Measurements from ENCODE around the gene IRX2. TPM values are rescaled to one million over a fixed set of nuclear protein-coding genes. Genes with fewer than 3 reads are reported as not detected.

The IRX2 gene
- total and polyA plus RNA-seq, 10 of the 15 experiments (the other 5 are each of a cell fraction or from before 2014, with no cell fraction given): not detected

DNA sequence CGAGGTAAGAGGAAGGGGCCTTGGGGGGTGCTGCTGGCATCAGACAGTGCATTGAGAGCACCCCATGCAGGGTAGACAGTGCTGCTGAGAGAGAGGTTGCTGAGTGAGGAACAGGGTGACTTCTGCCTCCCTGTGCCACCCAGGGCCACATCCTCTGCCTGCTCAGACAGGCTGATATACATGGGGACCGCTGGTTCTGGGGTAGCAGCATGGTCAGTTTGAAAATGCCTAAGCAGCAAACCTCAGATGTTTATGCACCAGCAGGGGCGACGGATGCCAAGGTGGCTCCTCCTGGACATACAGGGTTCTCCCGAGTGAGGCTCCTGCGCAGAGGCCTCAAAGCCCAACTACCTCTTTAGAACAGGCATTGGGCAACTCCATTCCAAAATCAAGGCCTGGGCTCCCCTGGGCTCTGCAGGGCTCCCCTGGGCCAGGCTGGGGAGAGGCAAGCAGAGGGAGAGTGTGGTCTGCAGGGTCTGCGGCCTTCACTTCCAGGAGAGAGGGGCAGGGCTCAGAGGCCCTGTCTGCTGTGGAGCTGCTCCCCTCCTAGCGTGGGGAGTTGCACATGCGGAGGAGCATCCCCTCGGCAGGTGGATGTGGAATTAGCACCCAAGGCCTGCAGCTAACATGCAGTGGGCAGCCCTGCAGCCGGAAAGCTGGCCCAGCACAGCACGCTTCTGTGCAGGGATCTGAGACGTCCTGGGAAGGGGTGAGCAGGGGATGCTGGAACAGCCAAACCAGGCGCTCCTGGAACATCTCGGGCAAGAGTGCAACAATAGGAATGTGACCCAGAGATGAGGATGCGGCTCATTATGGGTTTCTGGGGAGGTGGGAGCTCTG, 46.5 kb downstream of the IRX2 start (continued):
- TF ChIP-seq, protein P1, sequence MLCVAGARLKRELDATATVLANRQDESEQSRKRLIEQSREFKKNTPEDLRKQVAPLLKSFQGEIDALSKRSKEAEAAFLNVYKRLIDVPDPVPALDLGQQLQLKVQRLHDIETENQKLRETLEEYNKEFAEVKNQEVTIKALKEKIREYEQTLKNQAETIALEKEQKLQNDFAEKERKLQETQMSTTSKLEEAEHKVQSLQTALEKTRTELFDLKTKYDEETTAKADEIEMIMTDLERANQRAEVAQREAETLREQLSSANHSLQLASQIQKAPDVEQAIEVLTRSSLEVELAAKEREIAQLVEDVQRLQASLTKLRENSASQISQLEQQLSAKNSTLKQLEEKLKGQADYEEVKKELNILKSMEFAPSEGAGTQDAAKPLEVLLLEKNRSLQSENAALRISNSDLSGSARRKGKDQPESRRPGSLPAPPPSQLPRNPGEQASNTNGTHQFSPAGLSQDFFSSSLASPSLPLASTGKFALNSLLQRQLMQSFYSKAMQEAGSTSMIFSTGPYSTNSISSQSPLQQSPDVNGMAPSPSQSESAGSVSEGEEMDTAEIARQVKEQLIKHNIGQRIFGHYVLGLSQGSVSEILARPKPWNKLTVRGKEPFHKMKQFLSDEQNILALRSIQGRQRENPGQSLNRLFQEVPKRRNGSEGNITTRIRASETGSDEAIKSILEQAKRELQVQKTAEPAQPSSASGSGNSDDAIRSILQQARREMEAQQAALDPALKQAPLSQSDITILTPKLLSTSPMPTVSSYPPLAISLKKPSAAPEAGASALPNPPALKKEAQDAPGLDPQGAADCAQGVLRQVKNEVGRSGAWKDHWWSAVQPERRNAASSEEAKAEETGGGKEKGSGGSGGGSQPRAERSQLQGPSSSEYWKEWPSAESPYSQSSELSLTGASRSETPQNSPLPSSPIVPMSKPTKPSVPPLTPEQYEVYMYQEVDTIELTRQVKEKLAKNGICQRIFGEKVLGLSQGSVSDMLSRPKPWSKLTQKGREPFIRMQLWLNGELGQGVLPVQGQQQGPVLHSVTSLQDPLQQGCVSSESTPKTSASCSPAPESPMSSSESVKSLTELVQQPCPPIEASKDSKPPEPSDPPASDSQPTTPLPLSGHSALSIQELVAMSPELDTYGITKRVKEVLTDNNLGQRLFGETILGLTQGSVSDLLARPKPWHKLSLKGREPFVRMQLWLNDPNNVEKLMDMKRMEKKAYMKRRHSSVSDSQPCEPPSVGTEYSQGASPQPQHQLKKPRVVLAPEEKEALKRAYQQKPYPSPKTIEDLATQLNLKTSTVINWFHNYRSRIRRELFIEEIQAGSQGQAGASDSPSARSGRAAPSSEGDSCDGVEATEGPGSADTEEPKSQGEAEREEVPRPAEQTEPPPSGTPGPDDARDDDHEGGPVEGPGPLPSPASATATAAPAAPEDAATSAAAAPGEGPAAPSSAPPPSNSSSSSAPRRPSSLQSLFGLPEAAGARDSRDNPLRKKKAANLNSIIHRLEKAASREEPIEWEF (IDR thresholded peaks at IDR 0.05; ENCODE audit: insufficient replicate concordance, low read depth, low read length): no peak
- TF ChIP-seq, protein P2, sequence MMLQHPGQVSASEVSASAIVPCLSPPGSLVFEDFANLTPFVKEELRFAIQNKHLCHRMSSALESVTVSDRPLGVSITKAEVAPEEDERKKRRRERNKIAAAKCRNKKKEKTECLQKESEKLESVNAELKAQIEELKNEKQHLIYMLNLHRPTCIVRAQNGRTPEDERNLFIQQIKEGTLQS (IDR thresholded peaks at IDR 0.05; ENCODE audit: borderline replicate concordance, extremely low read depth, low read depth, low read length): no peak
- TF ChIP-seq ZNF24 (IDR thresholded peaks at IDR 0.05): no peak
- no peak for TF ChIP-seq CREB1 (IDR thresholded peaks at IDR 0.05; ENCODE audit: low read depth)
- TF ChIP-seq, protein P3, sequence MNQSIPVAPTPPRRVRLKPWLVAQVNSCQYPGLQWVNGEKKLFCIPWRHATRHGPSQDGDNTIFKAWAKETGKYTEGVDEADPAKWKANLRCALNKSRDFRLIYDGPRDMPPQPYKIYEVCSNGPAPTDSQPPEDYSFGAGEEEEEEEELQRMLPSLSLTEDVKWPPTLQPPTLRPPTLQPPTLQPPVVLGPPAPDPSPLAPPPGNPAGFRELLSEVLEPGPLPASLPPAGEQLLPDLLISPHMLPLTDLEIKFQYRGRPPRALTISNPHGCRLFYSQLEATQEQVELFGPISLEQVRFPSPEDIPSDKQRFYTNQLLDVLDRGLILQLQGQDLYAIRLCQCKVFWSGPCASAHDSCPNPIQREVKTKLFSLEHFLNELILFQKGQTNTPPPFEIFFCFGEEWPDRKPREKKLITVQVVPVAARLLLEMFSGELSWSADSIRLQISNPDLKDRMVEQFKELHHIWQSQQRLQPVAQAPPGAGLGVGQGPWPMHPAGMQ (IDR thresholded peaks at IDR 0.05; ENCODE audit: borderline replicate concordance): no peak
- TF ChIP-seq GATAD2B (conservative IDR thresholded peaks at IDR 0.05; ENCODE audit: low read depth): no peak
- TF ChIP-seq, protein P4, sequence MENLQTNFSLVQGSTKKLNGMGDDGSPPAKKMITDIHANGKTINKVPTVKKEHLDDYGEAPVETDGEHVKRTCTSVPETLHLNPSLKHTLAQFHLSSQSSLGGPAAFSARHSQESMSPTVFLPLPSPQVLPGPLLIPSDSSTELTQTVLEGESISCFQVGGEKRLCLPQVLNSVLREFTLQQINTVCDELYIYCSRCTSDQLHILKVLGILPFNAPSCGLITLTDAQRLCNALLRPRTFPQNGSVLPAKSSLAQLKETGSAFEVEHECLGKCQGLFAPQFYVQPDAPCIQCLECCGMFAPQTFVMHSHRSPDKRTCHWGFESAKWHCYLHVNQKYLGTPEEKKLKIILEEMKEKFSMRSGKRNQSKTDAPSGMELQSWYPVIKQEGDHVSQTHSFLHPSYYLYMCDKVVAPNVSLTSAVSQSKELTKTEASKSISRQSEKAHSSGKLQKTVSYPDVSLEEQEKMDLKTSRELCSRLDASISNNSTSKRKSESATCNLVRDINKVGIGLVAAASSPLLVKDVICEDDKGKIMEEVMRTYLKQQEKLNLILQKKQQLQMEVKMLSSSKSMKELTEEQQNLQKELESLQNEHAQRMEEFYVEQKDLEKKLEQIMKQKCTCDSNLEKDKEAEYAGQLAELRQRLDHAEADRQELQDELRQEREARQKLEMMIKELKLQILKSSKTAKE (IDR thresholded peaks at IDR 0.05; ENCODE audit: low read depth, poor library complexity, severe bottlenecking): no peak
- no peak for TF ChIP-seq KLF5 (IDR thresholded peaks at IDR 0.05; ENCODE audit: partially characterized antibody)
- no peak for TF ChIP-seq CHD2 (IDR thresholded peaks at IDR 0.05; ENCODE audit: borderline replicate concordance, low read depth, low read length)
- TF ChIP-seq TARDBP (IDR thresholded peaks at IDR 0.05; ENCODE audit: borderline replicate concordance): no peak
- TF ChIP-seq, protein P5, sequence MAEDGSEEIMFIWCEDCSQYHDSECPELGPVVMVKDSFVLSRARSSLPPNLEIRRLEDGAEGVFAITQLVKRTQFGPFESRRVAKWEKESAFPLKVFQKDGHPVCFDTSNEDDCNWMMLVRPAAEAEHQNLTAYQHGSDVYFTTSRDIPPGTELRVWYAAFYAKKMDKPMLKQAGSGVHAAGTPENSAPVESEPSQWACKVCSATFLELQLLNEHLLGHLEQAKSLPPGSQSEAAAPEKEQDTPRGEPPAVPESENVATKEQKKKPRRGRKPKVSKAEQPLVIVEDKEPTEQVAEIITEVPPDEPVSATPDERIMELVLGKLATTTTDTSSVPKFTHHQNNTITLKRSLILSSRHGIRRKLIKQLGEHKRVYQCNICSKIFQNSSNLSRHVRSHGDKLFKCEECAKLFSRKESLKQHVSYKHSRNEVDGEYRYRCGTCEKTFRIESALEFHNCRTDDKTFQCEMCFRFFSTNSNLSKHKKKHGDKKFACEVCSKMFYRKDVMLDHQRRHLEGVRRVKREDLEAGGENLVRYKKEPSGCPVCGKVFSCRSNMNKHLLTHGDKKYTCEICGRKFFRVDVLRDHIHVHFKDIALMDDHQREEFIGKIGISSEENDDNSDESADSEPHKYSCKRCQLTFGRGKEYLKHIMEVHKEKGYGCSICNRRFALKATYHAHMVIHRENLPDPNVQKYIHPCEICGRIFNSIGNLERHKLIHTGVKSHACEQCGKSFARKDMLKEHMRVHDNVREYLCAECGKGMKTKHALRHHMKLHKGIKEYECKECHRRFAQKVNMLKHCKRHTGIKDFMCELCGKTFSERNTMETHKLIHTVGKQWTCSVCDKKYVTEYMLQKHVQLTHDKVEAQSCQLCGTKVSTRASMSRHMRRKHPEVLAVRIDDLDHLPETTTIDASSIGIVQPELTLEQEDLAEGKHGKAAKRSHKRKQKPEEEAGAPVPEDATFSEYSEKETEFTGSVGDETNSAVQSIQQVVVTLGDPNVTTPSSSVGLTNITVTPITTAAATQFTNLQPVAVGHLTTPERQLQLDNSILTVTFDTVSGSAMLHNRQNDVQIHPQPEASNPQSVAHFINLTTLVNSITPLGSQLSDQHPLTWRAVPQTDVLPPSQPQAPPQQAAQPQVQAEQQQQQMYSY (CRISPR knock-in tag; IDR thresholded peaks at IDR 0.05): no peak
- no peak for TF ChIP-seq TCF7 (IDR thresholded peaks at IDR 0.05; ENCODE audit: borderline replicate concordance)
